Uterus (tissue), 2 donors: ENCODE data around the gene SNX13.

ENCODE experiments used
- POLR2A ChIP-seq, 2 donors: fragments of 450-650 bp; IDR thresholded peaks; one replicate each; pipeline ENCODE4 v1.6.1; 2016; ENCODE audit warnings: antibody characterized with exemption in 2 of 2, mild to moderate bottlenecking in 1 of 2, moderate library complexity in 1 of 2
- TF ChIP-seq, protein P1 (sequence below), 4 experiments: fragments of 200-600 bp in 2 of 4; fragments of 450-650 bp in 2 of 4; sonication (generic) in 2 of 4; IDR thresholded peaks; one replicate each; pipeline ENCODE4 v1.5.1; 2016 to 2019; ENCODE audit warnings: antibody characterized with exemption in 4 of 4, mild to moderate bottlenecking in 2 of 4, moderate library complexity in 1 of 4

DNA sequence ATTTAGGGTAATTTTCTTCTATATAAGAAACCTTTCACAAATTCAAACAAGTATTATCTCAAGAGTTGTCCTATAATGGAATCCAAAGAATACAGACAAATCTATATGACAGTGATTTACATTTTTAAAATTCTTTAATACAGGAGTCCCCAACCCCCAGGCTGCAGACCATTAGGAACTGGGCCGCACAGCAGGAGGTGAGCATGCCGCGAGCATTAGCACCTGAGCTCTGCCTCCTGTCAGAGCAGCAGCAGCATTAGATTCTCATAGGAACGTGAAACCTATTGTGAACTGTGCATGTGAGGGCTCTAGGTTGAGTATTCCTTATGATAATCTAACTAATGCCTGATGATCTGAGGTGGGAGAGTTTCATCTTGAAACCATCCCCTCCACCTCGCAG is 37.7 kb downstream of the SNX13 start:
- TF ChIP-seq, protein P1, sequence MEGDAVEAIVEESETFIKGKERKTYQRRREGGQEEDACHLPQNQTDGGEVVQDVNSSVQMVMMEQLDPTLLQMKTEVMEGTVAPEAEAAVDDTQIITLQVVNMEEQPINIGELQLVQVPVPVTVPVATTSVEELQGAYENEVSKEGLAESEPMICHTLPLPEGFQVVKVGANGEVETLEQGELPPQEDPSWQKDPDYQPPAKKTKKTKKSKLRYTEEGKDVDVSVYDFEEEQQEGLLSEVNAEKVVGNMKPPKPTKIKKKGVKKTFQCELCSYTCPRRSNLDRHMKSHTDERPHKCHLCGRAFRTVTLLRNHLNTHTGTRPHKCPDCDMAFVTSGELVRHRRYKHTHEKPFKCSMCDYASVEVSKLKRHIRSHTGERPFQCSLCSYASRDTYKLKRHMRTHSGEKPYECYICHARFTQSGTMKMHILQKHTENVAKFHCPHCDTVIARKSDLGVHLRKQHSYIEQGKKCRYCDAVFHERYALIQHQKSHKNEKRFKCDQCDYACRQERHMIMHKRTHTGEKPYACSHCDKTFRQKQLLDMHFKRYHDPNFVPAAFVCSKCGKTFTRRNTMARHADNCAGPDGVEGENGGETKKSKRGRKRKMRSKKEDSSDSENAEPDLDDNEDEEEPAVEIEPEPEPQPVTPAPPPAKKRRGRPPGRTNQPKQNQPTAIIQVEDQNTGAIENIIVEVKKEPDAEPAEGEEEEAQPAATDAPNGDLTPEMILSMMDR (IDR thresholded peaks at IDR 0.05), result no peak
- no peak for TF ChIP-seq POLR2A (IDR thresholded peaks at IDR 0.05)
